ENCODE results near the gene TRDMT1.

The TRDMT1 gene

GRCh38 chr10:17199351-17199804 lies 2.1 kb downstream of the TRDMT1 start:
- H3K27ac ChIP-seq, result peak overlapping the region; percentile 92
- H3K4me3 ChIP-seq (ENCODE audit: low read depth, low read length), result peak overlapping the region; percentile 3
- H3K36me3 ChIP-seq (replicated peaks), result no peaks in the 10 kb centered on the region
- H3K27me3 ChIP-seq (replicated peaks), result no peaks in the 10 kb centered on the region
- no peak for TF ChIP-seq CTCF (IDR thresholded peaks at IDR 0.05; ENCODE audit: low read depth, low read length, missing control alignments)
- peak; percentile 14 for DNase-seq
- in situ Hi-C loops (cut with HindIII; ENCODE audit: low pct_ligation_motif_present, low sequenced_read_pairs), result no loop called here

- Histone ChIP-seq H3K36me3 (replicated peaks) (no peaks in the 10 kb centered on the region), H3K4me3 (ENCODE audit: low read depth, low read length) (no peak overlapping the region), H3K27me3 (replicated peaks) (no peaks in the 10 kb centered on the region), H3K27ac (no peak overlapping the region)
- TF ChIP-seq CTCF (IDR thresholded peaks at IDR 0.05; ENCODE audit: low read depth, low read length, missing control alignments), result no peak
- in situ Hi-C loops (cut with HindIII; ENCODE audit: low pct_ligation_motif_present, low sequenced_read_pairs), result no loop called here
- DNase-seq, result no peak
Measured at GRCh38 chr10:17196573-17196972, 4.9 kb downstream of the TRDMT1 start.

GRCh38 chr10:17196045-17196444 lies 5.4 kb downstream of the TRDMT1 start:
- in situ Hi-C loops (cut with HindIII; ENCODE audit: low pct_ligation_motif_present, low sequenced_read_pairs), result no loop called here
- no peak for DNase-seq
- Histone ChIP-seq H3K27me3 (replicated peaks) (no peaks in the 10 kb centered on the region), H3K36me3 (replicated peaks) (no peaks in the 10 kb centered on the region), H3K4me3 (ENCODE audit: low read depth, low read length) (no peak overlapping the region), H3K27ac (no peak overlapping the region)
- no peak for TF ChIP-seq CTCF (IDR thresholded peaks at IDR 0.05; ENCODE audit: low read depth, low read length, missing control alignments)

- Histone ChIP-seq H3K27ac (no peak overlapping the region), H3K36me3 (replicated peaks) (no peaks in the 10 kb centered on the region), H3K27me3 (replicated peaks) (no peaks in the 10 kb centered on the region), H3K4me3 (ENCODE audit: low read depth, low read length) (no peak overlapping the region)
- no peak for TF ChIP-seq CTCF (IDR thresholded peaks at IDR 0.05; ENCODE audit: low read depth, low read length, missing control alignments)
- no peak for DNase-seq
- in situ Hi-C loops (cut with HindIII; ENCODE audit: low pct_ligation_motif_present, low sequenced_read_pairs), result no loop called here
Measured at GRCh38 chr10:17195083-17195482, 6.4 kb downstream of the TRDMT1 start.

- H3K27ac ChIP-seq, result no peak overlapping the region
- H3K36me3 ChIP-seq (replicated peaks), result no peaks in the 10 kb centered on the region
- no peak for DNase-seq
- no peak for TF ChIP-seq CTCF (IDR thresholded peaks at IDR 0.05; ENCODE audit: low read depth, low read length, missing control alignments)
- no peaks in the 10 kb centered on the region for H3K27me3 ChIP-seq (replicated peaks)
- H3K4me3 ChIP-seq (ENCODE audit: low read depth, low read length), result no peak overlapping the region
- in situ Hi-C loops (cut with HindIII; ENCODE audit: low pct_ligation_motif_present, low sequenced_read_pairs), result no loop called here
Measured at GRCh38 chr10:17190602-17191001, 10.9 kb downstream of the TRDMT1 start.

- Histone ChIP-seq H3K4me3 (ENCODE audit: low read depth, low read length) (no peak overlapping the region), H3K36me3 (replicated peaks) (no peaks in the 10 kb centered on the region), H3K27ac (no peak overlapping the region), H3K27me3 (replicated peaks) (no peaks in the 10 kb centered on the region)
- in situ Hi-C loops (cut with HindIII; ENCODE audit: low pct_ligation_motif_present, low sequenced_read_pairs), result no loop called here
- DNase-seq, result no peak
- TF ChIP-seq CTCF (IDR thresholded peaks at IDR 0.05; ENCODE audit: low read depth, low read length, missing control alignments), result no peak
Measured at GRCh38 chr10:17188644-17189172, 12.8 kb downstream of the TRDMT1 start.
